HG03066 (cell line): Measurements from ENCODE around the gene XPO5.

Experiments used
- ATAC-seq: cut with Tn5 transposase; IDR thresholded peaks from one replicate; pipeline ENCODE4 v1.9.1; 2021; ENCODE audit warnings: low read depth; ENCODE audit not compliant: unreplicated experiment

XPO5 gene

DNA sequence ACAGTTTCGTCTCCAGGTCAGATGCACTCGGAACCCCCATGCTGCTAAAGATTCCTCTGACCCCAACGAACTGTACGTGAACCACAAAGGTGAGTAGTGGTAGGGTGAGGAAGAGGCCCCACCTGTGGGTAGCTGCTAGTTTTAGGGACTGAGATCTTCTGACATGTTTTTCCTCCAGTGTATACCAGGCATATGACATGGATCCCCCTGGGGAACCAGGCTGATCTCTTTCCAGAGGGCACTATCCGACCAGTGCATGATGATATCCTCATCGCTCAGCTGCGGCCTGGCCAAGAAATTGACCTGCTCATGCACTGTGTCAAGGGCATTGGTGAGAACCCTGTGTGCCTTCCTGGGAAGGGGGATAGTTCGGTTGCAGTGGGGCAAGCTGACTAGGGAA lies 55.7 kb downstream of the XPO5 start:
- ATAC-seq: no peak

DNA sequence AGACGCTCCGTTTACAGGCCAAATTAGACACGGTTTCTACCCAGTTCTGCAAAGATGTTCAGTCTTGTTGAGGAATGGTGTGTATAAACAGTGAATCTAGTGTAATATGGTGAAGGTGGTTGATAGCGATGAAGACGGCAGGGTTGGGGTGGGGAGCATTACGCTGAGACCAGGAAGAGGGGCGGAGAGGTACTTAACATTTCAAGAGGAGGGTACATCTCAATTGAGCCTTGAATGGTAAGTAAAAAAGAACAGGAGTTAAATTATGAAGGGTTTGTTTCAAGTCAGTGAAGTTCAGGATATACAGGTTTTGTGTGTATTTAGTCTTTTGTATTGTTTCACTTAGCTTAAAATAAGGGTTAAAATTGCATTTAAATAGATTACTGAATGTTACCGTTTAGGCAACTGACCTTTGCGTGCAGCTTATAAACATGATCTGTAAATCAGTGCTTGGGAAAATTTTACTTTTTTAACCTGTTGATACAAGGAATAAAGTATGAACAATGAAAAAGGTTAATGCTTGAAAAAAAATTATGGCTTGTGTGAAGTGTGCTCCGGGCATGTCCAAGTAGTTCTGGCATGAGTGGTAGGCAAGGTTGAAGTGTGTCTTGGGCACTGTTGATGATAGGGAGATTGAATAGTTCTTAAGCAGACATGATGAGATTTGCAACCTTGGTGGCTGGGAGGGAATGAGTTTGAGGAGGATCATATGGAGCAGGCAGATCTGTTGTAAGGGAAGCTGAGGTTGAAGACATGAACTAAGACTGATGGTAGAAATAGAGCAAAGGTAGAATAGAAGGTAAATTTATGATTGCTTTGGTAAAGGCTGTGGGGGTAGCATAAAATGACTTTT lies 58.1 kb downstream of the XPO5 start:
- ATAC-seq: no peak

DNA sequence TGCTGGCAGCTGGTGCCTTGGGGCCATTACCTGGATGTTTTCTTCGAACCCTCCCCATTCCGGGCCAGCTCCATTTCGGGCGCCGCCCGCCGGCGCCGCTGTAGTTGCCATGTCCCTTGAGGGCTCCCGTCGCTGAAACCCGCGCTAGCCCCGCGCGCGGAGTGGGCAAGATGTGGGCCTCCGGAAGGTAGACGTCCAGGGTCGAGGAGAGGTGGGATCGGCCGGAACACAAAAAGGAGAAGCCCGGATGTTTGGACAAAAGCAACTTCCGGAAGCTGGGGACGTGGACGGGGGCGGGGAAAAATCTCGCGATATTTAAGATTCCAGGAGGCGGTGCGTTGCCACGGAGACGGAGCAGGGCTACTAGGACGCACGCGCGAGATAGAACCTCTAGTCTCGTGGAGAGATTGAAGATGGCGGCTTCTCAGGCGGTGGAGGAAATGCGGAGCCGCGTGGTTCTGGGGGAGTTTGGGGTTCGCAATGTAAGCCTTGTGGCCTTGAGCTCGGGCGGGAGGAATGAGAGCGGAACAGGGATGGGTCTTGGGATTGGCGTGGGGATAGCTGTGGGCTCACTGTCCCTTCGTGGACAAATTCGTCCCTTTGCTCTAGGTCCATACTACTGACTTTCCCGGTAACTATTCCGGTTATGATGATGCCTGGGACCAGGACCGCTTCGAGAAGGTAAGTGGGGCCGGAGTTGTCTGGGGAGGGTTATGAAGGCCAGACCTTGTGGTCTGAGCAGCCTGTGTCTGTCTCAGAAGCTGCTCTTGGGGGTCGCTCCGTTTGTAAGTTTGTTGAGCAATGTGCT lies 58.9 kb downstream of the XPO5 start, which contains the start of the genes POLR1C and YIPF3:
POLR1C (plus strand) TSS at position 393 of the 808 bp plus-strand sequence; CDS start at position 414, 21 bp downstream.
YIPF3 (minus strand) TSS at position 230 of the 808 bp plus-strand sequence; CDS start at position 111, 119 bp downstream.
- ATAC-seq: peak; percentile 84

DNA sequence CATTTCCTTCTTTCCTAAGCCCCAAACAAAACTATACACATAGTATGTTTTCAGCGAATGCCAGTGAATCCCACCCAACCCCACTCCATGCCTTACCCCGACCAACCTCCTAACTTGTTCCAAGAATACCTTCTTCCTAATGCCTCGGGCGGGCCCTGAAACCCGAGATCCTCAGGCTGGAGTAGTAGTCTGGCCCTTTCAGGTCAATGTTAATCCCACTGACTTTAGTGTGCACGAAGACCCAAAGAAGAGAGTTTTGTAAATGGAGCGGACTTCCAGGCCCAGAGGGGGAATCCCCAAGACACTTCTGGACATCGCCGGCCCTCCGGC lies 59.5 kb downstream of the XPO5 start:
- ATAC-seq: no peak

DNA sequence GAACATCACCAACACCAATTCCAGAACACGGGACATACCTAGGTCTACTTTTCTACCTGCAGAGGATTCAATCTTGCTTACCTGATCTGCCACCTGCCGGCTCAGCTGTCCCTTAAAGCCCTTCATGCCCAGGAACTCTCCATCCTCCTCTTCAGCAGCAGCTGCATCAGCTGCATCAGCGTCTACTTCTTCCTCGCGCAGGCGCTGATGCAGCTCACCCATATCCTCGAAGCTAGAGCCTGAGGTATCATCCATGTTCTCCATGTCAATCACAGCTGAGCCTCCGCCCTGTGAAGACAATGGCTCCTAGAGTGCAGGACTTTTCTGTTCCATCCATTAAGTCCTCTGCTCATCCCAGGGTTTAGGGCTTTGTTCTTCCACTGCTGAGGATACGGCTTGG lies 60.0 kb downstream of the XPO5 start:
- ATAC-seq: no peak

DNA sequence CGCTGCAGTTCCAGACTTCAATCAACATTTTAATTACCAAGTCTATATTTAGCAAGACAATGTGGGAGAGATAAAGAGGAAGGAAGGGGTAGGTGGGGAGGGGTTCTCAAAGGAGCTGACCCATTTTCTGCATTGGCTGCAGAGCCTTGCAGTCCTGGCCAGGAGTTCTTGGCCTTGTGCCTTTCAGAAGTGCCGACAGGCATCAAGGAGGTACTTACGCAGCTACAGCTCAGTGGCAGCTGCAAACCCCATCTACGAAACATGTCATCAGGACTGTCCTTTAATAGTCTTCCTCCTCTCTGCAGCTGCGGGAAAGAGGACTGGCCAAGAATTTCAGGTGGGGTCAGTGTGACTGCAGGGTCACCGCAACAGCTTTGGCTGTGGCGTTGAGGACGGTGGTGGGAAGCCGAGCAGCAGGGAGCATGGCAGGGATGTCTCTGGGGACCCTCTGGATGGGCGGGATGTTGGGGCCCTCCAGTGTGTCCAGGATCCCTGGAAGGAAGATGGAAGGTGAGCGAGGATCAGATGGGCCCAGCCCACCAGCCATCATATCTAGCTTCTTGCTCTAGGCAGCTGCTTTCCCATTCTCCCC lies 63.9 kb downstream of the XPO5 start:
- no peak for ATAC-seq

DNA sequence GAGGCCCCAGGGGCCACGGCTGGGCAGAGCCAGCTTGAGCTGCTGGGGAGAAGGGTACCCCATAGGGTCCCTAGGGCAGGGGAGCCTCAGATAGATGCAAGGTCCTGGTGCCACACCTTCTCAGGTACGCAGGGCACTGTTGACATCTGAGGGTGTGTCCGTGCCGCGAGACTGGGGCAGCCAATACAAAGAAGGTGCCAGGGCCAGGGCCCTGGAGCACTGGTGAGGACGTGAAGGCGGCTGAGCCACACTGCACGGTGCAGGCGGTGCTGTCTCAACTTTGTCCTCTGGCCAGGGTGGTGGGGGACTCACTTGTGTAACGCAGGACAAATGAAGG lies 65.0 kb downstream of the XPO5 start:
- ATAC-seq: no peak

DNA sequence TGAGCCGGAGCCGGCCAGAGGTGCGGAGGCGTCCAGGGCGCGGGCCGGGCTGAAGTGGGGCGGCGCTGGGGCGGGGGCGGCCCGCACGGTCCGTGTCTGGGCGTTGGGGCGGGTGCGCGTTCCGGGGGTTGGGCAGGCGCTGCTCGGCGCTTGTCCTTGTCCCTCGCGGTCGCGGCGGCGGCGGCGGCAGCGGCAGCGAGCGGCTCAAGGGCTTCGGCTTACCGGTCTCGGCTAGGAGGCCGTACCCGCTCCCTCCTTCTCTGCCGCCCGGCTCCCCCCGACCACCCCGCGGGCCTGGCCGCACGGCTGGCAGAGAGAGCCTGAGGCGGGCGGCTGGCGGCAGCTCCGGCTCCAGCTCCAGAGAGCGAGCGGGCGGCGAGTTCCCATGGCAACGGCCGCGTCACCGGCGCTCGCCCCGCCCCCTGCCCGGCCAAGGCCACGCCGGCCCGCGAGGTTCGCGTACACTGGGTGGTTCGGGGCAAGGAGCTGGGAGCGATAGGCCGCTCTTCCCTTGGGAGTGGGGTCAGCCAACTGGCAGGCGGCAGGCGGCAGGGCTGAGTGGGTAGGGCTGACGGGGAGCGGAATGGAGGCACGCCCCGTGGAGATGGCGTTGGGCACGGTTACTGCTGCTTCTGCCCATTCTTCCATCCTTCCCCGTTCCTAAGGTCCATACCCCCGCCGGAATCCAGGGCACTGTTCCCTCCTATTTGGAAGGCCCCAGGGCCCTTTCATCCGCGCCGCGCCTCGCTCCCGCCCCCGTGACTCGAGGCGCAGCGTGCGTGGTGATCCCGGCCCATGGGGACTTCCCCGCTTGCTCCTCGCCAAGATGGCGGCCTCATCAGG lies 65.6 kb downstream of the XPO5 start, which contains the start of gene LRRC73:
LRRC73 (minus strand) TSS at position 363 of the 843 bp plus-strand sequence. CDS start 561 bp downstream, outside the sequence.
- ATAC-seq: peak; percentile 64

DNA sequence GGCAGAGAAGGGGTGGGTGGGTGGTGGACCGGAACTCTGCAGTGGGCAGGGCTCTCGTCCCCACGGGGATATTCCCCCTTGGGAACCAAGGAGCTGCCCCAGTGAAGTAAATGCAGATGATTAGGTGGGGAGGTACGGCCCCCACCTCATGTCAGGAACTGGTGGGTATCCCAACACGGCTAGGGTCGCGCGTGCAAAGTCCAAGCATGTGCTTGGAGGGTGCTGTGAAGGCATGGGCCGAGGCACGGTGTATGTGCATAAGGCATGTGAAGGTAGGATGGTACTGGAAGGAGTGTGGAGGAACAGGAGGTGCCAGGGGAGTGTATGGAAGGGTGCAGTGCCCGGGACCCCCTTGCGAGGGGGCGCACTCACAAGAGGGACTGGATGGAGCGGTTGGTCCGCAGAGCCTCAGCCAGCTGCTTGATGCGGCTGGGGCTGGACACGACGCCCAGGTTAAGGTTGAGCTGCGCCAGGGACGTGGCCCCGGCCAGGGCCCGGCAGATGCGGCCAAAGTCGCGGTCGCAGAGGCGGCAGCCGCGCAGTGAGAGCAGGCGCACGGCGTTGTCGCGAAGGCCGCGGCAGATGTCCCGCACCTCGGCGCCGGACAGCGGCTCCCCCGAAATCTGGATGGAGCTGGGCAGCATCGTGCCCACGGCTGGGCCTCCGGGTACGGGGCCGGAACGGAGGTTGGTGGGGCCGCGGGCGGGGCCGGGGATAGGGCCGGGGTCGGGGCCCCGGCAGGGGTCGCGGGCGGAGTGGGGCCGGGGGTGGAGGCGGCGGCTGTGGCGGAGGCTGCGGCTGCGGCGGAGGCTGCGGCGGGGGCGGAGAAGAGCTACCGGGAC lies 66.5 kb downstream of the XPO5 start:
- ATAC-seq: no peak

DNA sequence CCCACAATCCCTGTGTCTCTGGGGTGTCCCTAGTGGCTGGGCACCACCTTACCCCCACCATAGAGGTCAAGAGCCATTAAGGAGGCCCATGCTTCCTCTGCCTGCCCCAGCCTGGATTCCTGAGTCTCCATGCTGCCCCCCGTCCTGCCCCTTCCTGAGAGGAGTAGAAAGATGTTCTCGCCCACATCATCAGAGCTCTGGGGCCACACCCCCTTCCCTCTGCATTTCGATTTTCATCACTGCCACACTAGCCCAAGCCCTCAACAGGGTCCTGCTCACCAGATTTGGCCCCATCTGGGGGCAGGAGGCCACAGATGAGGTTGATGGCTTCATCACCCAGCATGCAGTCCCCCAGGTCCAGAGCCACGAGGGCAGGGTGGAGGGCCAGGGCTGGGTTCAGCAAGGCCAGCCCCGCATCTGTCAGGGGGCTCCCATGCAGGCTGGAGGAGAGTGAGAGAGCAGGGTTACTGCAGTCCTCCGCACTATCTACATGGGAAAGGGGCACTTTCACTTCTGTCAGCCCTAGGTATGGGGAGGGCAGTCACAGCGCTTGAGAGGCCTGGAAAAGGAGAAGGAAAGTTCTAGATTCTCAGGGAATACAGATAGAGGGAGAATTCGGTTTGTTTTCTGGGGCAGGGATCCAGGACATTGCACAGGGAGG lies 67.2 kb downstream of the XPO5 start:
- no peak for ATAC-seq

DNA sequence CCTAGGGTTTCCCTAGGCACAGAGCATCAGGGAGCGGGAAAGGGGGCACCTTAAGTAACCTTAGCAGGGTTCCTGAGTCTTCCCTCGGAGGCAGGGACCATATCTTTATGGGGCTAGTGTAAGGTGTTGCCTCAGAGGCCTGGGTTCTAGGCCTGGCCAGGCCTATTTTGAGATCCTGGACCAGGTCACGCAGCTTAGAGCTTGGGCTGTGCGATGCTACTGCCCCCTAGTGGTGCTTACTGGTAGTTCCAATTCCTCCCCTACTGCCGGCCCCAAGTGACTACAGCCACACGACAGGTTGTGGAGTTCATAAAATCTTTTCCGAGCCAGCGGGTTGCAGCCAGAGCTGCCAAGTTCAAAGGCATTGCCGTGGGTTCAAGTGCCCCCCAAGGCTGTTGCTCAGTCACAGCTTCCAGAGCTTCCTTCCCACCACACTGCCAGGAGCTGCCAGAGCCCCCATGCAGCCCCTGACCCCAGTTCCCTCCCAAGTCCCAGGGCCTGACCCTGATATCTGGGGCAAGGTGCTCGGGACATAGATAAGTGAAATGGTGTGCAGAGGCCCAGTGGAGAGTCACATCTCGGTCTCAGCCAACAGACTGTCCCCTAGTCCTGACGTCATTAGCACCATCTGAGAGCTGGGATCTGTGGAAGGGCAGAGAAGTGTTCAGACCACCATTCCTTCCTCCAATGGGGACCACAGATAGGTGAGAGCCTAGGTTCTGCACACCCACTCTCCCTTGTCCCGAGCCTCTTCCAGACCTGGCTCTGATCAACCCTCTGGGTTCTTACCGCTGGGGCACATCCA lies 69.0 kb downstream of the XPO5 start:
- ATAC-seq: peak; percentile 48

DNA sequence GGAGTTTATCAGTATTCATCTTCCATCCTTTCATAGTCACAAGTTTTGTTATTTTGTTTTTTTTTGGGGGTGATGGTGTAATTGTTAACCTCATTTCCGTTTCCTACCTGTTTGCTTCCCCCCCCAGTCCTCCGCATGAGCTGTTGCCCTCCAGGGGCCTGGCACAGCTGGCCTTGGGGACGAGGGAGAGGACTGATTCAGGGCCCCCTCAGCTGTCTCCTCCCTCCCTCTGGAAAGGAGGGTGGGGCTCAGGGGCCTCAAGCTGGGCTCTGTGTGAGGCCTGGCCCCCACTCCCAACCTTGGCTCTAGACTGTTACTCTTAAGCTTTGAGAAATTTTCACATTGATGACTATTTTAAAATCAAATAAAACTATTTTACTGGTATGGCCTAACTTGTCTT lies 69.7 kb downstream of the XPO5 start:
- ATAC-seq: no peak

DNA sequence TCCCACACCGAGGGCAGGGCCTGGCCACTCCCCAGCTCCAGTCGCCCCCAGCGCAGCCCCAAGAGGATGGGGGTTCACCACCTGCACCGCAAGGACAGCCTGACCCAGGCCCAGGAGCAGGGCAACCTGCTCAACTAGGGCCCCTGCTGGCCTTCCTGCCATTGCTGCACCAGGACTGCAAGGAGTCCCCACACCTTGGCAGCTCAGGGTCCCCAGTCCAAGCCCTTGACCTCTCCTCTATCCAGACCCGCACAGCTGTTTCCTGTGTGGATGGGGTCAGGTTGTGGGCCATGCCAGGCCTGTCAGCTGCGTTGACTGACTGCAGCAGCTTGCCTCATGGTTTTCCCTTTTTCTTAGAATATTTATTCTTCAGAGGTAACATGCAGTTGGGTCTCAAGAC lies 70.1 kb downstream of the XPO5 start:
- ATAC-seq: no peak

DNA sequence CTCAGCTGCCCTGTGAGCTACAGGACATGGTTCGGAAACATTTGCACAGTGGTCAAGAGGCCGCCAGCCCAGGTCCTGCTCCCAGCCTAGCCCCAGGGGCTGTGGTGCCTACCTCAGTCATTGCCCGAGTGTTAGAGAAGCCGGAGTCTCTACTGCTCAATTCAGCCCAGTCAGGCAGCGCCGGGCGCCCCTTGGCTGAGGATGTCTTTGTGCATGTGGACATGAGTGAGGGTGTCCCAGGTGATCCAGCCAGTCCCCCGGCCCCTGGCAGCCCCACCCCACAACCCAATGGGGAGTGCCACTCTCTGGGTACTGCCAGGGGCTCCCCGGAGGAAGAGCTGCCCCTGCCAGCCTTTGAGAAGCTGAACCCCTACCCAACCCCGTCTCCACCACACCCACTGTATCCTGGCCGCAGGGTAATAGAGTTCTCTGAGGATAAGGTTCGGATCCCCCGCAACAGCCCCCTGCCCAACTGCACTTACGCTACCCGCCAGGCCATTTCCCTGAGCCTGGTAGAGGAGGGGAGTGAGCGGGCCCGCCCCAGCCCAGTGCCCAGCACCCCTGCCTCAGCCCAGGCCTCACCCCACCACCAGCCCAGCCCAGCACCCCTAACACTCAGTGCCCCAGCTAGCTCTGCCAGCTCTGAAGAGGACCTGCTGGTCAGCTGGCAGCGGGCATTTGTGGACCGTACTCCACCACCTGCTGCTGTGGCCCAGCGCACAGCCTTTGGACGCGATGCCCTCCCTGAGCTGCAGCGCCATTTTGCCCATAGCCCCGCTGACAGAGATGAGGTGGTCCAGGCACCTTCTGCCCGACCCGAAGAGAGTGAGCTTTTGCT lies 70.9 kb downstream of the XPO5 start:
- no peak for ATAC-seq

DNA sequence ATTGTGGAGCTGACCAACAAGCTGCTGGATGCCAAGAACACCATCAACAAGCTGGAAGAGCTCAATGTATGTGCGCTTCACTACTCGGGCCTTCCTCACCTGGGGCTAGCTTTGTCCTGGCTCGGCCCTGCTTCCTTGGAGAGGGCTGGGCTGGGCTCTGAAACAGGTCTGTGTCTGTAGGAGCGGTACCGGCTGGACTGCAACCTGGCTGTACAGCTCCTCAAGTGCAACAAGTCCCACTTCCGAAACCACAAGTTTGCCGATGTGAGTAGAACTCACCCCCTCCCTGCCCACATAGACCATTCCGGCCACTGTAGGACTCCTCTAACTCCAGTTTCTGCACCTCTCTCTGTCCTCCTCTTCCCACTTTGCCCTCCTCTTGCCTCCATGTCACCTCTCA lies 72.4 kb downstream of the XPO5 start:
- no peak for ATAC-seq

DNA sequence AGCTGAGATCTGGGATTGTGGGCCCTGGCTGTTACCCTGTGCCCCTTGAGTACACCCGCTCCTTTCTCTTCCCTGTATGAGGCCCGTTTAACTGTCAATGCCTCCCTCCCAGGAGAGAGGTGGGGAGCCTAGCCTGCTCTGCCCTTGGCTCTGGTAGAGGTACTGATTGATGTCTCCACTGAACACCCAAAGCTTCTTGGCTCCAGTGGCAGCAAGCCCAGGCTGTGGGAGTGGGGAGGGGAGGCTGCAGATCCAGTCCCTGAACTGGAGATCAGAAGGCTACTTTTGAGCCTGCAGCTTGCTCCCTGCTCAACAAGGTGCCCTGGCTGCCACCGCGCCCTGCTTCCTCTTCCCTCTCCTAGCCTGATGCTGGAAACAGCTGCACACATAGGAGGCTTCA lies 73.2 kb downstream of the XPO5 start:
- ATAC-seq: no peak

DNA sequence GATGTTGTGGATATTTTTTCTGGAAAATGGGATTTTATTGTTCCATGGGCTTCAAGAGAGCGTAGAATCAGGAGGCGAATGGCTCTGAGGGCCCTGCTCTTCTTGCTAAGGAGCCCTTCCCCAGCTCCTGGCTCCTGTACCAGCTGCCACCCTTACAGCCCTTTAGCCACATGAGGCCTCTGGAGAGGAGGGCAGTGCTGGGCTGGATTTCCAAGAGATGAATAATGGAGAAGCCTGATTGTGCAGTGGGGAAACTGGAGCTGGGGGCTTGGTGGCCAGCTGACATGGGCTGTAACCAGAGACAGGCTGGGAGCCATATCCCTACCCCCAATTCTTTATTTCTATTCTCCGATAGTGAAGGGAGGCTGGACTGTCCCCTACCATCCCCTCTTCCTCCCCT lies 74.9 kb downstream of the XPO5 start:
- no peak for ATAC-seq
